Uterus (tissue), 2 donors: Measurements from ENCODE around the gene CLASP2.

Experiments used
- POLR2A ChIP-seq, 2 donors: fragments of 450-650 bp; IDR thresholded peaks; one replicate each; pipeline ENCODE4 v1.6.1; 2016; ENCODE audit warnings: antibody characterized with exemption in 2 of 2, mild to moderate bottlenecking in 1 of 2, moderate library complexity in 1 of 2
- TF ChIP-seq, protein P1 (sequence below), 4 experiments: fragments of 200-600 bp in 2 of 4; fragments of 450-650 bp in 2 of 4; sonication (generic) in 2 of 4; IDR thresholded peaks; one replicate each; pipeline ENCODE4 v1.5.1; 2016 to 2019; ENCODE audit warnings: antibody characterized with exemption in 4 of 4, mild to moderate bottlenecking in 2 of 4, moderate library complexity in 1 of 4

DNA sequence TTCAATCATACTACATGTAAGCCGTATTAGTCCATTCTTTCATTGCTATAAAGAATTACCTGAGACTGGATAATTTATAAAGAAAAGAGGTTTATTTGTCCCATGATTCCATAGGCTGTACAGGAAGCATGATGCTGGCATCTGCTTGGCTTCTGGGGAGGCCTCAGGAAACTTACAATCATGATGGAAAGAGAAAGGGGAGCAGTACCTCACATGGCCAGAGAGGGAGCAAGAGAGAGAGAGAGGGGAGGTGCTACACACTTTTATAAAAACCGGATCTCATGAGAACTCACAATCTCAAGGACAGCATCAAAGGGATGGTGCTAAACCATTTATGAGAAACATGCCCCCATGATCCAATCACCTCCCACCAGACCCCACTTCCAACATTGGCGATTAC lies 14.3 kb upstream of the CLASP2 start:
- TF ChIP-seq, protein P1, sequence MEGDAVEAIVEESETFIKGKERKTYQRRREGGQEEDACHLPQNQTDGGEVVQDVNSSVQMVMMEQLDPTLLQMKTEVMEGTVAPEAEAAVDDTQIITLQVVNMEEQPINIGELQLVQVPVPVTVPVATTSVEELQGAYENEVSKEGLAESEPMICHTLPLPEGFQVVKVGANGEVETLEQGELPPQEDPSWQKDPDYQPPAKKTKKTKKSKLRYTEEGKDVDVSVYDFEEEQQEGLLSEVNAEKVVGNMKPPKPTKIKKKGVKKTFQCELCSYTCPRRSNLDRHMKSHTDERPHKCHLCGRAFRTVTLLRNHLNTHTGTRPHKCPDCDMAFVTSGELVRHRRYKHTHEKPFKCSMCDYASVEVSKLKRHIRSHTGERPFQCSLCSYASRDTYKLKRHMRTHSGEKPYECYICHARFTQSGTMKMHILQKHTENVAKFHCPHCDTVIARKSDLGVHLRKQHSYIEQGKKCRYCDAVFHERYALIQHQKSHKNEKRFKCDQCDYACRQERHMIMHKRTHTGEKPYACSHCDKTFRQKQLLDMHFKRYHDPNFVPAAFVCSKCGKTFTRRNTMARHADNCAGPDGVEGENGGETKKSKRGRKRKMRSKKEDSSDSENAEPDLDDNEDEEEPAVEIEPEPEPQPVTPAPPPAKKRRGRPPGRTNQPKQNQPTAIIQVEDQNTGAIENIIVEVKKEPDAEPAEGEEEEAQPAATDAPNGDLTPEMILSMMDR (IDR thresholded peaks at IDR 0.05), result no peak
- TF ChIP-seq POLR2A (IDR thresholded peaks at IDR 0.05), result no peak
